ENCODE data around the gene TBL1X. TPM values are rescaled to one million over a fixed set of nuclear protein-coding genes. Genes with fewer than 3 reads are reported as not detected.

TBL1X gene
- total RNA-seq, 1 donor from 2014 or later = 6.3 TPM

DNA sequence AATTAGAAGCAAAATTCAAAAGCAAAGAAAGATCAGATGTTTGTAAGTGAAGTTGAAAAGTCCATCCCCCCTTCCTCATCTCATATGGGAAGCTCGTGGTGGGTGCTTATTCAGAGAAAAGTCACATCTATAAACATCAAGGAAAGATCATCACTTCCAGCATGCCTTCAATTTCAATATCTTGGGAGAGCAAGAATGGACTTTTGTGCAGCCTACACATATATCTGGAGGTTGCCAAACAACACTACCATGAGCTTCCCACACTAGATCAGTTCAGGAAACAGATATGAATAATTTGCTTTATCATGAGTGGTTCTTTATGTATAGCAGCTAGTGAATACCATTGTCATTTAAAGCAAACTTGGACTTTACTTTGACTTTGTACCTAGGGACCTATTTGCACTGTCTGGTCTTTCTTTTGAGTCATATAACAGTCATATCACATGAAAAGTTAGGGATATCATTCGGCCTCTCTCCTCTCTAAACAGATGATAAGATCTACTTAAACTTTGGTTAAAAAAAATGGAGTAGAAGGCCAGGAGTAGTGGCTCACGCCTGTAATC lies 5.6 kb upstream of the TBL1X start:
- no peaks in the 10 kb centered on the region for H3K36me3 ChIP-seq (ENCODE audit: control insufficient read depth in 3 of 3, insufficient read depth in 3 of 3, low read length in 3 of 3)
- no peaks in the 10 kb centered on the region for H3K27me3 ChIP-seq (ENCODE audit: control insufficient read depth in 3 of 3, insufficient read depth in 3 of 3, low read length in 3 of 3)
- H3K4me3 ChIP-seq (ENCODE audit: low read length in 3 of 3) = no peak overlapping the region
- no peak overlapping the region for H3K9ac ChIP-seq (ENCODE audit: low read depth in 1 of 3, low read length in 3 of 3)
- H3K4me1 ChIP-seq (ENCODE audit: control insufficient read depth in 3 of 3, insufficient read depth in 3 of 3, low read length in 3 of 3) = peaks cover 6 to 10% (median 7%) of the 10 kb centered on the region in 3 donors
- H3K9me3 ChIP-seq (ENCODE audit: control insufficient read depth in 3 of 3, low read length in 3 of 3) = peaks cover 0 to 2% (median 0%) of the 10 kb centered on the region in 3 donors
- H3K27ac ChIP-seq (ENCODE audit: low read depth, low read length) = no peak overlapping the region

DNA sequence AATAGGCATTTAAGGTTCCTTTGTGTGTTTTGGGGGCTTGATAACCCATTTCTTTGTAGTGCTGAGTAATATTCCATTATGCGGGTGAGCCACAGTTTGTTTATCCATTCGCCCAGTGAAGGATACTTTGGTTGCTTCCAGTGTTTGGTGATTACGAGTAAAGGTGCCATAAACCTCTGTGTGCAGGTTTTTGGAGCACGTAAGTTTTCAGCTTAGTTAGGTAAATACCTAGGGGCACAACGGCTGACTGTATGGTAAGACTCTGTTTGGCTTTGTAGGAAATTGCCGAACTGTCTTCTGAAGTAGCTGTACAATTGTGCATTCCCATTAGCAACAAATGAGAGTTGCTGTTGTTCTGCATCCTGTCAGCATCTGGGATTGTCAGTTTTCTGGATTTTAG lies 3.8 kb upstream of the TBL1X start:
- H3K27me3 ChIP-seq (ENCODE audit: control insufficient read depth in 3 of 3, insufficient read depth in 3 of 3, low read length in 3 of 3) = no peaks in the 10 kb centered on the region
- no peaks in the 10 kb centered on the region for H3K36me3 ChIP-seq (ENCODE audit: control insufficient read depth in 3 of 3, insufficient read depth in 3 of 3, low read length in 3 of 3)
- peaks cover 6 to 10% (median 8%) of the 10 kb centered on the region in 3 donors for H3K4me1 ChIP-seq (ENCODE audit: control insufficient read depth in 3 of 3, insufficient read depth in 3 of 3, low read length in 3 of 3)
- H3K4me3 ChIP-seq (ENCODE audit: low read length in 3 of 3) = no peak overlapping the region
- H3K9me3 ChIP-seq (ENCODE audit: control insufficient read depth in 3 of 3, low read length in 3 of 3) = no peaks in the 10 kb centered on the region
- no peak overlapping the region for H3K9ac ChIP-seq (ENCODE audit: low read depth in 1 of 3, low read length in 3 of 3)
- H3K27ac ChIP-seq (ENCODE audit: low read depth, low read length) = no peak overlapping the region

- H3K27ac ChIP-seq (ENCODE audit: low read depth, low read length) = no peak overlapping the region
- H3K27me3 ChIP-seq (ENCODE audit: control insufficient read depth in 3 of 3, insufficient read depth in 3 of 3, low read length in 3 of 3) = no peaks in the 10 kb centered on the region
- H3K9ac ChIP-seq (ENCODE audit: low read depth in 1 of 3, low read length in 3 of 3) = no peak overlapping the region
- H3K36me3 ChIP-seq (ENCODE audit: control insufficient read depth in 3 of 3, insufficient read depth in 3 of 3, low read length in 3 of 3) = no peaks in the 10 kb centered on the region
- peaks cover 11 to 17% (median 14%) of the 10 kb centered on the region in 3 donors for H3K4me1 ChIP-seq (ENCODE audit: control insufficient read depth in 3 of 3, insufficient read depth in 3 of 3, low read length in 3 of 3)
- H3K4me3 ChIP-seq (ENCODE audit: low read length in 3 of 3) = peak overlapping the region in 1 of 3 donors; percentile 14
- H3K9me3 ChIP-seq (ENCODE audit: control insufficient read depth in 3 of 3, low read length in 3 of 3) = no peaks in the 10 kb centered on the region
Observed at GRCh38 chrX:9462456-9462855, 2.4 kb upstream of the TBL1X start.

DNA sequence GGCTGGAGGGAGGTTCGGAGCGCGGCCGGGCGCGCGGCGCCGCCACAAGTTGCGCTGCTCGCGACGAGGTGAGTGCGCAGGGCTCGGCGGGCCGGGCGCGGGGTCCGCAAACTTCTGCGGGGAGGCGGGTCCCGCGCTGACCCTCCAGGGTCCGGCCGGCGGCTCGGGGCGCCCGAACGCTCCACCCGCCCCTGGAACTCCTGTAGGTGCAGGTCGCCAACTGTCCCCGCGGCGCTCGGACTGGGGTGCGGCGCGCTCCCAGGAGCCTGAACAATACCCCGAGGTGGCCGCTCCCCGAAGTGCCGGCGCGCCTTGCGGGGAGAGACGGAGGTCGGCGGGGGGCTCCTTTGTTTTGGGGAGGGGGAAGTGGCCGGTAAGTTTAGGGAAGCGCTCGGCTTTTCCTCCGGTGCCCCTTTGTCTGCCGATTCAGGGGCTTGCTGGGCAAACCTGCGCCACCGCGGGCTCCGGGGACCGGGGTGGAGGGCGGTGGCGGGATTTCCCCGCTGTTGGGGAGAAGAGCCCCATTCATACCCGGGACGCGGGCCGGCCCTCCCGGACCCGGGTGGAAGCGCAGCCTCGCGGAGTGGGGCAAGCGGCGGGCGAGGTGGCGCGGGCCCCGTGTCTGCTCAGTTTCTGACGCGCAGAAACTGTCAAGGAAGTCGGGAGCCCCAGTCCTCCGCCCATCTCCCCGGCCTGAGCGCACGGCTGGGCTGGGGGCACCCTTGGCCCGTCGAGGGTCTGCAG lies 694 bp downstream of the TBL1X start:
- Histone ChIP-seq H3K9me3 (ENCODE audit: control insufficient read depth in 3 of 3, low read length in 3 of 3) (no peaks in the 10 kb centered on the region), H3K9ac (ENCODE audit: low read depth in 1 of 3, low read length in 3 of 3) (peak overlapping the region in 2 of 3 donors; percentile 67 to 76), H3K4me3 (ENCODE audit: low read length in 3 of 3) (peak overlapping the region; percentile 51 to 63 (median 63)), H3K27me3 (ENCODE audit: control insufficient read depth in 3 of 3, insufficient read depth in 3 of 3, low read length in 3 of 3) (no peaks in the 10 kb centered on the region), H3K36me3 (ENCODE audit: control insufficient read depth in 3 of 3, insufficient read depth in 3 of 3, low read length in 3 of 3) (no peaks in the 10 kb centered on the region), H3K4me1 (ENCODE audit: control insufficient read depth in 3 of 3, insufficient read depth in 3 of 3, low read length in 3 of 3) (peaks cover 11 to 17% (median 14%) of the 10 kb centered on the region in 3 donors), H3K27ac (ENCODE audit: low read depth, low read length) (peak overlapping the region; percentile 40)

DNA sequence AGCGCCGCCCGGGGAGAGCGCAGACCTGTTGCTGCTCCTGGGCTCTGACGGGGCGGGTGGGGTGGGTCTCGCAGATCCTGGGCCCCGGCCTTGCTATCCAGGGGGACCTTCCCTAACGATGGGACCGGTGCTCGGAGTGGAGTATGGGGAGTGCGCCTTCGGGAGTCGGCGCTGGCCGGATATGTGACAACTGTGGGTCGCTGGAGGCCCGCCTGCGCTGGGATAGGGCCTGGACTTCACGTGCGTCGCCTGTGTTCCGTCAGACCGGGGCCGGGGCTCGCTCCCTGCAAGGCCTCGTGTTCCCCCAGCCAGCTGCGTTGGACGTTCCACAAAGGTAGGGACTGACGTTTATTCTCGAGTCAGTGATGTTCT lies 1.3 kb downstream of the TBL1X start:
- Histone ChIP-seq H3K9me3 (ENCODE audit: control insufficient read depth in 3 of 3, low read length in 3 of 3) (no peaks in the 10 kb centered on the region), H3K36me3 (ENCODE audit: control insufficient read depth in 3 of 3, insufficient read depth in 3 of 3, low read length in 3 of 3) (no peaks in the 10 kb centered on the region), H3K27me3 (ENCODE audit: control insufficient read depth in 3 of 3, insufficient read depth in 3 of 3, low read length in 3 of 3) (no peaks in the 10 kb centered on the region), H3K4me1 (ENCODE audit: control insufficient read depth in 3 of 3, insufficient read depth in 3 of 3, low read length in 3 of 3) (peaks cover 11 to 17% (median 14%) of the 10 kb centered on the region in 3 donors), H3K9ac (ENCODE audit: low read depth in 1 of 3, low read length in 3 of 3) (peak overlapping the region; percentile 57 to 76 (median 67)), H3K4me3 (ENCODE audit: low read length in 3 of 3) (peak overlapping the region; percentile 51 to 63 (median 63)), H3K27ac (ENCODE audit: low read depth, low read length) (no peak overlapping the region)

GRCh38 chrX:9466736-9467135 lies 1.9 kb downstream of the TBL1X start:
- Histone ChIP-seq H3K9ac (ENCODE audit: low read depth in 1 of 3, low read length in 3 of 3) (peak overlapping the region in 1 of 3 donors; percentile 67), H3K27ac (ENCODE audit: low read depth, low read length) (no peak overlapping the region)

DNA sequence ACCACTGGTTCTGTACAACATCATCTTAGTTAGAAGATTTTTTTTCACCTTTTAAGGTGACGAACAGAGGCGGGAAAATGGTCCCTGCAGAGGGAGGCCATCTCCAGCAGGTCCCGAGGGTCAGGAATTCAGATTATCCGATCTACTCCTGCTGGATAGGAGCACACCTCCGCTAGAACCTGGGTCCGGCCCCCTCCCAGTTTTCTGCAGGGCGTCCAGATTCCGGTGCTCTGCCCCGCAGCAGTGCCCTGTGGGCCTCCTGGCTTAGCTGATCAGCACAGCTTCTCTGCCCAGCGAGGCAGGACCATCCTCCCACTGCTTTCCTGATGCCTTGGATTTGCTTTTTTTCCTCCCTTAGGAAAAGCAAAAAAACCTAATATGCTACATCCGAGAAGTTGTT lies 2.3 kb downstream of the TBL1X start:
- Histone ChIP-seq H3K9ac (ENCODE audit: low read depth in 1 of 3, low read length in 3 of 3) (no peak overlapping the region), H3K27me3 (ENCODE audit: control insufficient read depth in 3 of 3, insufficient read depth in 3 of 3, low read length in 3 of 3) (no peaks in the 10 kb centered on the region), H3K4me3 (ENCODE audit: low read length in 3 of 3) (no peak overlapping the region), H3K36me3 (ENCODE audit: control insufficient read depth in 3 of 3, insufficient read depth in 3 of 3, low read length in 3 of 3) (no peaks in the 10 kb centered on the region), H3K9me3 (ENCODE audit: control insufficient read depth in 3 of 3, low read length in 3 of 3) (no peaks in the 10 kb centered on the region), H3K27ac (ENCODE audit: low read depth, low read length) (no peak overlapping the region), H3K4me1 (ENCODE audit: control insufficient read depth in 3 of 3, insufficient read depth in 3 of 3, low read length in 3 of 3) (peaks cover 11 to 17% (median 14%) of the 10 kb centered on the region in 3 donors)

More at GRCh38 chrX:9466736-9467135, 1.9 kb downstream of the TBL1X start:
- peaks cover 11 to 17% (median 14%) of the 10 kb centered on the region in 3 donors for H3K4me1 ChIP-seq (ENCODE audit: control insufficient read depth in 3 of 3, insufficient read depth in 3 of 3, low read length in 3 of 3)
- no peaks in the 10 kb centered on the region for H3K9me3 ChIP-seq (ENCODE audit: control insufficient read depth in 3 of 3, low read length in 3 of 3)
- no peaks in the 10 kb centered on the region for H3K27me3 ChIP-seq (ENCODE audit: control insufficient read depth in 3 of 3, insufficient read depth in 3 of 3, low read length in 3 of 3)
- peak overlapping the region in 2 of 3 donors; percentile 51 to 63 for H3K4me3 ChIP-seq (ENCODE audit: low read length in 3 of 3)
- no peaks in the 10 kb centered on the region for H3K36me3 ChIP-seq (ENCODE audit: control insufficient read depth in 3 of 3, insufficient read depth in 3 of 3, low read length in 3 of 3)

GRCh38 chrX:9467751-9468150 lies 2.9 kb downstream of the TBL1X start:
- Histone ChIP-seq H3K9me3 (ENCODE audit: control insufficient read depth in 3 of 3, low read length in 3 of 3) (no peaks in the 10 kb centered on the region), H3K36me3 (ENCODE audit: control insufficient read depth in 3 of 3, insufficient read depth in 3 of 3, low read length in 3 of 3) (no peaks in the 10 kb centered on the region), H3K4me1 (ENCODE audit: control insufficient read depth in 3 of 3, insufficient read depth in 3 of 3, low read length in 3 of 3) (peaks cover 8 to 13% (median 11%) of the 10 kb centered on the region in 3 donors), H3K27me3 (ENCODE audit: control insufficient read depth in 3 of 3, insufficient read depth in 3 of 3, low read length in 3 of 3) (no peaks in the 10 kb centered on the region), H3K9ac (ENCODE audit: low read depth in 1 of 3, low read length in 3 of 3) (no peak overlapping the region), H3K4me3 (ENCODE audit: low read length in 3 of 3) (no peak overlapping the region), H3K27ac (ENCODE audit: low read depth, low read length) (no peak overlapping the region)

- H3K9me3 ChIP-seq (ENCODE audit: control insufficient read depth in 3 of 3, low read length in 3 of 3) = no peaks in the 10 kb centered on the region
- H3K27me3 ChIP-seq (ENCODE audit: control insufficient read depth in 3 of 3, insufficient read depth in 3 of 3, low read length in 3 of 3) = no peaks in the 10 kb centered on the region
- H3K4me3 ChIP-seq (ENCODE audit: low read length in 3 of 3) = no peak overlapping the region
- H3K36me3 ChIP-seq (ENCODE audit: control insufficient read depth in 3 of 3, insufficient read depth in 3 of 3, low read length in 3 of 3) = no peaks in the 10 kb centered on the region
- no peak overlapping the region for H3K27ac ChIP-seq (ENCODE audit: low read depth, low read length)
- no peak overlapping the region for H3K9ac ChIP-seq (ENCODE audit: low read depth in 1 of 3, low read length in 3 of 3)
- H3K4me1 ChIP-seq (ENCODE audit: control insufficient read depth in 3 of 3, insufficient read depth in 3 of 3, low read length in 3 of 3) = peaks cover 2 to 5% (median 2%) of the 10 kb centered on the region in 3 donors
Observed at GRCh38 chrX:9471571-9471985, 6.7 kb downstream of the TBL1X start.

- no peaks in the 10 kb centered on the region for H3K27me3 ChIP-seq (ENCODE audit: control insufficient read depth in 3 of 3, insufficient read depth in 3 of 3, low read length in 3 of 3)
- no peak overlapping the region for H3K27ac ChIP-seq (ENCODE audit: low read depth, low read length)
- H3K4me3 ChIP-seq (ENCODE audit: low read length in 3 of 3) = no peak overlapping the region
- no peaks in the 10 kb centered on the region for H3K4me1 ChIP-seq (ENCODE audit: control insufficient read depth in 3 of 3, insufficient read depth in 3 of 3, low read length in 3 of 3)
- H3K9me3 ChIP-seq (ENCODE audit: control insufficient read depth in 3 of 3, low read length in 3 of 3) = no peaks in the 10 kb centered on the region
- no peak overlapping the region for H3K9ac ChIP-seq (ENCODE audit: low read depth in 1 of 3, low read length in 3 of 3)
- H3K36me3 ChIP-seq (ENCODE audit: control insufficient read depth in 3 of 3, insufficient read depth in 3 of 3, low read length in 3 of 3) = no peaks in the 10 kb centered on the region
Observed at GRCh38 chrX:9473708-9474107, 8.8 kb downstream of the TBL1X start.
